ENCODE measurements around the gene C1orf56. TPM values are rescaled to one million over a fixed set of nuclear protein-coding genes. Genes with fewer than 3 reads are reported as not detected.

C1orf56 gene
- total and polyA plus RNA-seq, 2 of the 13 experiments (the other 11 are each of a cell fraction or from before 2014, with no cell fraction given), result 1.5 to 3.2 TPM

DNA sequence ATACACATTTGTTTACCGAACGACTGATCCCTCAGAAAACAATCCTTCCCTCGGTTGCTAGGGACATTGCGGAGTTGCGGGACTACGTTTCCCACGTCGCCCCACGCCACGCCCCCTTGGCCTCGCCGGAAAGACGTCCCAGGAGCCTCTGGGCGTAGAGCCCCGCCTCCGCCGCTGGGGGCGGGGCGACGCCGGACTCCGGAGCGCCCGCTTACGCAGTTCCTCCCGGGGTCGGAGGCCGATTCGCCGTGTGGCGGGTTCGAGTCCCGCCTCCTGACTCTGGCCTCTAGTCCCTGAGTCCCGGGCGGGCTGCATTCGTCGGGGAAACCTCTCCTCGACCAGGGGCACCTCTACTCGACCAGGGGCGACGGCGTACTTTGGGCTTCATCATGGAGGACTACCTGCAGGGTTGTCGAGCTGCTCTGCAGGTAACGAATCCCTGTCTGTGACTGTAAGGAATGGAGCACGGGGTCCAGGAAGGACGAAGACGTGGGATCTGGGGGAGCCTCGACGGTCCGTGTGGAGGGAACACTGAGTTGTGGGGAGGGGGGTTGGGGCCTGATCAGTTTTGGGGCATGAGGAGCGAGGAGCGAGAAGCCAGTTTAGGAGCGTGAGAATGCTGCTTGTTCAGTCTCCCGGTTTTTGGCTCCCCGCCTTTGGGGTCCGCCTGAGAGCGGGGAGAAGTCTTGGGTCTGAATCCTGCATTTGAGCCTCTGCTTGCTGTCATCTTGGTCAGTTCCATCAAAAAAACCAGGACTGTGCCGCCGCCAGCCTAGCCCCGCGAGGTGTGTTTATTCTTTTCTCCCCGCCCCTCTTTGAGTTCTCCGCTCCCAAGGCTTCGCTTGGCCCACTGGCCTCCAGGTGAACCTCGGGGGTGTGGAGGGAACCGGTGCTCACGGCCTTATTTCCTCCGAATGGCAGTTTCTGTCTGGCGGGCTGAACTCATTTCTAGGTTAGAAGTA, 39.0 kb upstream of the C1orf56 start, which contains the start of gene PRUNE1 (continued):
- TF ChIP-seq, protein P1, sequence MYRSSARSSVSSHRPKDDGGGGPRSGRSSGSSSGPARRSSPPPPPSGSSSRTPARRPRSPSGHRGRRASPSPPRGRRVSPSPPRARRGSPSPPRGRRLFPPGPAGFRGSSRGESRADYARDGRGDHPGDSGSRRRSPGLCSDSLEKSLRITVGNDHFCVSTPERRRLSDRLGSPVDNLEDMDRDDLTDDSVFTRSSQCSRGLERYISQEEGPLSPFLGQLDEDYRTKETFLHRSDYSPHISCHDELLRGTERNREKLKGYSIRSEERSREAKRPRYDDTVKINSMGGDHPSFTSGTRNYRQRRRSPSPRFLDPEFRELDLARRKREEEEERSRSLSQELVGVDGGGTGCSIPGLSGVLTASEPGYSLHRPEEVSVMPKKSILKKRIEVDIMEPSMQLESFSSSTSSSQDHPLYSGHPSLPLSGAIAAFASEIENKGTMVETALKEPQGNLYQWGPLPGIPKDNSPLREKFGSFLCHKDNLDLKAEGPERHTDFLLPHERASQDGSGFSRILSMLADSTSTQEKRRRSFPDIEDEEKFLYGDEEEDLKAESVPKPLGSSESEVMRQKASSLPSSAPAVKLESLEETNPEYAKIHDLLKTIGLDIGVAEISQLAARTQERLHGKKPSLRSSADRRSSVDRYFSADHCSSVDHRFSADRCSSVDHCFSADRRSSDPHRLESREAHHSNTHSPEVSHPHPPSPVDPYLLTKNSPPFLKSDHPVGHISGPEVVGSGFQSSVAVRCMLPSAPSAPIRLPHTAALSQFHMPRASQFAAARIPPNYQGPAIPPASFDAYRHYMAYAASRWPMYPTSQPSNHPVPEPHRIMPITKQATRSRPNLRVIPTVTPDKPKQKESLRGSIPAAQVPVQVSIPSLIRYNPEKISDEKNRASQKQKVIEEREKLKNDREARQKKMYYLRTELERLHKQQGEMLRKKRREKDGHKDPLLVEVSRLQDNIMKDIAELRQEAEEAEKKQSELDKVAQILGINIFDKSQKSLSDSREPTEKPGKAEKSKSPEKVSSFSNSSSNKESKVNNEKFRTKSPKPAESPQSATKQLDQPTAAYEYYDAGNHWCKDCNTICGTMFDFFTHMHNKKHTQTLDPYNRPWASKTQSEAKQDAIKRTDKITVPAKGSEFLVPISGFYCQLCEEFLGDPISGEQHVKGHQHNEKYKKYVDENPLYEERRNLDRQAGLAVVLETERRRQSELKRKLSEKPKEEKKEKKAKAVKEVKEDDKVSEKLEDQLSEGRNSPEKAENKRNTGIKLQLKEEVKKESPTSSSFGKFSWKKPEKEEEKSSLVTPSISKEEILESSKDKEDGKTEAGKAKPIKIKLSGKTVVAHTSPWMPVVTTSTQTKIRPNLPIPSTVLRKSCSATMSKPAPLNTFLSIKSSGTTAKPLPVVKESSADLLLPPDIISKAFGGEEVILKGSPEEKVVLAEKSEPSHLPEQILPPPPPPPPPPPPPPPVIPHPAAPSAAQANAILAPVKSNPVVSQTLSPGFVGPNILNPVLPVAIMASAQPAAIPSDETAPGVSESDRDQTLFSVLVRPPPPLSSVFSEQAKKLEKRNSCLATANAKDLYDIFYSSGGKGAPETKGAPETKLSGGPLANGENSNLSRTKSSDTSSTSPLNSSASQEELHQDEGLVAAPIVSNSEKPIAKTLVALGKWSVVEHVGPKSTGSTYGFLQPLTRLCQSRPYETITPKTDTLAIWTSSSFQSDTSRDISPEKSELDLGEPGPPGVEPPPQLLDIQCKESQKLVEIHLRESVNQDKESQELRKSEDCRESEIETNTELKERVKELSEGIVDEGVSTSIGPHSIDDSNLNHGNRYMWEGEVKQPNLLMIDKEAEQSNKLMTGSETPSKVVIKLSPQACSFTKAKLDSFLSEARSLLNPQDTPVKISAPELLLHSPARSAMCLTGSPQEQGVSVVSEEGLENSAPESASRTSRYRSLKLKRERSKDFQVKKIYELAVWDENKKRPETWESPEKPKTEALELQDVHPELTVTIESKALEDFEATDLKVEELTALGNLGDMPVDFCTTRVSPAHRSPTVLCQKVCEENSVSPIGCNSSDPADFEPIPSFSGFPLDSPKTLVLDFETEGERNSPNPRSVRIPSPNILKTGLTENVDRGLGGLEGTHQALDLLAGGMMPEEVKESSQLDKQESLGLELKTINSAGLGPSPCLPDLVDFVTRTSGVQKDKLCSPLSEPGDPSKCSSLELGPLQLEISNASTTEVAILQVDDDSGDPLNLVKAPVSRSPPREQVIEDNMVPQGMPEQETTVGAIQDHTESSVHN (CRISPR knock-in tag; IDR thresholded peaks at IDR 0.05), result no peak
- no peak for TF ChIP-seq TCF12 (IDR thresholded peaks at IDR 0.05)
- no peak for TF ChIP-seq TCF12 (CRISPR knock-in tag; IDR thresholded peaks at IDR 0.05)
- no peak for TF ChIP-seq ZKSCAN1 (IDR thresholded peaks at IDR 0.05; ENCODE audit: low read length)
- no peak; the same call in 1 of the 2 replicates for TF ChIP-seq CBX5 (CRISPR knock-in tag; IDR thresholded peaks at IDR 0.05; ENCODE audit: borderline replicate concordance)
- TF ChIP-seq ZNF616 (CRISPR knock-in tag; IDR thresholded peaks at IDR 0.05; ENCODE audit: low read depth), result no peak
- TF ChIP-seq TARDBP (CRISPR knock-in tag; IDR thresholded peaks at IDR 0.05), result peak; percentile 55; the same call in 1 of the 2 replicates
- peak; percentile 29 for TF ChIP-seq ZNF781 (CRISPR knock-in tag; IDR thresholded peaks at IDR 0.05; ENCODE audit: borderline replicate concordance, not compliant biosample characterization)
- TF ChIP-seq HCFC1 (IDR thresholded peaks at IDR 0.05; ENCODE audit: low read depth, low read length), result peak; percentile 82
- TF ChIP-seq NFRKB (IDR thresholded peaks at IDR 0.05), result no peak
- TF ChIP-seq MAFK (conservative IDR thresholded peaks at IDR 0.05 in 1 of 2, IDR thresholded peaks at IDR 0.05 in 1 of 2; ENCODE audit: low read length in 2 of 2), result no peak
- TF ChIP-seq, protein P2, sequence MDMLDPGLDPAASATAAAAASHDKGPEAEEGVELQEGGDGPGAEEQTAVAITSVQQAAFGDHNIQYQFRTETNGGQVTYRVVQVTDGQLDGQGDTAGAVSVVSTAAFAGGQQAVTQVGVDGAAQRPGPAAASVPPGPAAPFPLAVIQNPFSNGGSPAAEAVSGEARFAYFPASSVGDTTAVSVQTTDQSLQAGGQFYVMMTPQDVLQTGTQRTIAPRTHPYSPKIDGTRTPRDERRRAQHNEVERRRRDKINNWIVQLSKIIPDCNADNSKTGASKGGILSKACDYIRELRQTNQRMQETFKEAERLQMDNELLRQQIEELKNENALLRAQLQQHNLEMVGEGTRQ (IDR thresholded peaks at IDR 0.05; ENCODE audit: low read depth, low read length), result no peak
- TF ChIP-seq, protein P2 (CRISPR knock-in tag; IDR thresholded peaks at IDR 0.05; ENCODE audit: borderline replicate concordance), result no peak
- TF ChIP-seq ZNF619 (CRISPR knock-in tag; IDR thresholded peaks at IDR 0.05), result peak; percentile 85; the same call in 1 of the 2 replicates
- TF ChIP-seq IRX3 (CRISPR knock-in tag; IDR thresholded peaks at IDR 0.05; ENCODE audit: borderline replicate concordance, low read depth), result 0 out of 2 replicates have a peak, but pooled peaks have one; percentile 81
- TF ChIP-seq ZBTB7A (CRISPR knock-in tag; IDR thresholded peaks at IDR 0.05), result no peak
- peak; percentile 53 for TF ChIP-seq RXRA (CRISPR knock-in tag; IDR thresholded peaks at IDR 0.05)
- no peak for TF ChIP-seq KDM6A (CRISPR knock-in tag; IDR thresholded peaks at IDR 0.05; ENCODE audit: low read depth)
- peak; percentile 61 for TF ChIP-seq IRF2 (CRISPR knock-in tag; IDR thresholded peaks at IDR 0.05)
